Nephron progenitor cell (in vitro differentiated cells): Measurements from ENCODE around the gene KDM4B.

ENCODE experiments used
- DNase-seq: peaks from one replicate; pipeline ENCODE4 v3.0.0; 2021
- H3K27ac Mint-ChIP-seq: 2 replicates; pipeline ENCODE4 v1.8.0; 2021; ENCODE audit warnings: mild to moderate bottlenecking, moderate library complexity, mixed read lengths
- H3K27me3 Mint-ChIP-seq: 2 replicates; pipeline ENCODE4 v1.8.0; 2021; ENCODE audit warnings: mild to moderate bottlenecking, low read depth, mixed read lengths; ENCODE audit not compliant: poor library complexity
- H3K36me3 Mint-ChIP-seq: 2 replicates; pipeline ENCODE4 v1.8.0; 2021; ENCODE audit warnings: low read depth, mixed read lengths
- H3K4me1 Mint-ChIP-seq: 2 replicates; pipeline ENCODE4 v1.8.0; 2021; ENCODE audit warnings: mixed read lengths
- H3K4me3 Mint-ChIP-seq: 2 replicates; pipeline ENCODE4 v1.8.0; 2021; ENCODE audit warnings: mild to moderate bottlenecking, moderate library complexity, mixed read lengths
- H3K9me3 Mint-ChIP-seq: 2 replicates; pipeline ENCODE4 v1.8.0; 2021; ENCODE audit warnings: mild to moderate bottlenecking, moderate library complexity, mixed read lengths
- CTCF ChIP-seq: fragments of 200-600 bp; sonication (generic); IDR thresholded peaks from 2 replicates; pipeline ENCODE4 v1.5.0; 2021; ENCODE audit warnings: antibody characterized with exemption

Gene KDM4B

GRCh38 chr19:5139583-5140325 is 170.8 kb downstream of the KDM4B start:
- Mint-ChIP-seq H3K36me3 (peaks cover 18% of the 10 kb centered on the region), H3K4me3 (no peak overlapping the region), H3K27me3 (no peaks in the 10 kb centered on the region), H3K9me3 (no peaks in the 10 kb centered on the region), H3K4me1 (peaks cover 15% of the 10 kb centered on the region), H3K27ac (no peak overlapping the region)
- no peak for DNase-seq
- TF ChIP-seq CTCF: no peak

- no peak overlapping the region for H3K4me3 Mint-ChIP-seq
- peaks cover 21% of the 10 kb centered on the region for H3K36me3 Mint-ChIP-seq
- H3K9me3 Mint-ChIP-seq: no peaks in the 10 kb centered on the region
- no peaks in the 10 kb centered on the region for H3K27me3 Mint-ChIP-seq
- H3K4me1 Mint-ChIP-seq: peaks cover under 1% of the 10 kb centered on the region
- DNase-seq: no peak
- H3K27ac Mint-ChIP-seq: no peak overlapping the region
- TF ChIP-seq CTCF: no peak
Observed at GRCh38 chr19:5141129-5141849, 172.4 kb downstream of the KDM4B start.

- H3K4me1 Mint-ChIP-seq: no peaks in the 10 kb centered on the region
- TF ChIP-seq CTCF: no peak
- no peaks in the 10 kb centered on the region for H3K9me3 Mint-ChIP-seq
- H3K36me3 Mint-ChIP-seq: peaks cover 25% of the 10 kb centered on the region
- peaks cover under 1% of the 10 kb centered on the region for H3K27me3 Mint-ChIP-seq
- H3K27ac Mint-ChIP-seq: no peak overlapping the region
- no peak for DNase-seq
- no peak overlapping the region for H3K4me3 Mint-ChIP-seq
Observed at GRCh38 chr19:5141850-5142724, 173.2 kb downstream of the KDM4B start.

- H3K27me3 Mint-ChIP-seq: peaks cover 3% of the 10 kb centered on the region
- H3K4me1 Mint-ChIP-seq: no peaks in the 10 kb centered on the region
- no peak overlapping the region for H3K4me3 Mint-ChIP-seq
- peaks cover 28% of the 10 kb centered on the region for H3K36me3 Mint-ChIP-seq
- TF ChIP-seq CTCF: no peak
- no peak overlapping the region for H3K27ac Mint-ChIP-seq
- DNase-seq: no peak
- H3K9me3 Mint-ChIP-seq: no peaks in the 10 kb centered on the region
Observed at GRCh38 chr19:5142725-5143097, 173.8 kb downstream of the KDM4B start.

GRCh38 chr19:5143471-5144411 is 174.8 kb downstream of the KDM4B start:
- no peak for DNase-seq

More at GRCh38 chr19:5143471-5144411, 174.8 kb downstream of the KDM4B start:
- Mint-ChIP-seq H3K27me3 (peaks cover 3% of the 10 kb centered on the region), H3K27ac (peak overlapping the region; percentile 89), H3K4me1 (no peaks in the 10 kb centered on the region), H3K4me3 (no peak overlapping the region), H3K9me3 (no peaks in the 10 kb centered on the region), H3K36me3 (peaks cover 25% of the 10 kb centered on the region)
- TF ChIP-seq CTCF: no peak
